GM12874 (cell line): Measurements from ENCODE around the gene FOXI3.

Experiments
- CTCF ChIP-seq: IDR thresholded peaks from 2 replicates; pipeline ENCODE4 v1.5.1; 2011; ENCODE audit warnings: low read depth, mild to moderate bottlenecking, control low read depth, low read length, moderate library complexity; ENCODE audit not compliant: insufficient read depth

The FOXI3 gene

GRCh38 chr2:88481691-88482336 lies 29.3 kb upstream of the FOXI3 start:
- no peak for TF ChIP-seq CTCF

GRCh38 chr2:88472811-88473210 lies 20.3 kb upstream of the FOXI3 start:
- TF ChIP-seq CTCF, result no peak

- TF ChIP-seq CTCF, result no peak
These were observed 18.8 kb upstream of the FOXI3 start for GRCh38 chr2:88471083-88471942.

GRCh38 chr2:88469202-88470114 lies 17.0 kb upstream of the FOXI3 start:
- no peak for TF ChIP-seq CTCF

- no peak for TF ChIP-seq CTCF
These were observed 11.7 kb upstream of the FOXI3 start for GRCh38 chr2:88464153-88464552.

GRCh38 chr2:88458633-88459032 lies 6.1 kb upstream of the FOXI3 start:
- no peak for TF ChIP-seq CTCF
